Fibroblast of the conjunctiva (primary cell): ENCODE measurements around the gene CCT3.

ENCODE experiments used
- DNase-seq: peaks from one replicate; pipeline ENCODE4 v3.0.0-alpha.2; 2010; ENCODE audit warnings: low read depth

CCT3 gene

GRCh38 chr1:156281281-156281680 lies 56.8 kb downstream of the CCT3 start:
- DNase-seq: no peak

- no peak for DNase-seq
Measured at GRCh38 chr1:156279837-156280236, 58.3 kb downstream of the CCT3 start.

GRCh38 chr1:156276966-156277381 lies 61.1 kb downstream of the CCT3 start:
- no peak for DNase-seq

- no peak for DNase-seq
Measured at GRCh38 chr1:156276532-156276931, 61.6 kb downstream of the CCT3 start.

GRCh38 chr1:156270314-156270713 lies 67.8 kb downstream of the CCT3 start:
- no peak for DNase-seq

GRCh38 chr1:156268336-156268735 lies 69.8 kb downstream of the CCT3 start:
- no peak for DNase-seq

GRCh38 chr1:156266051-156266450 lies 72.0 kb downstream of the CCT3 start:
- DNase-seq: no peak

- DNase-seq: no peak
Measured at GRCh38 chr1:156263288-156263655, 74.8 kb downstream of the CCT3 start.

GRCh38 chr1:156262461-156263287 lies 75.4 kb downstream of the CCT3 start:
- peak; percentile 63 for DNase-seq

GRCh38 chr1:156260896-156261295 lies 77.2 kb downstream of the CCT3 start:
- no peak for DNase-seq

GRCh38 chr1:156259805-156260204 lies 78.3 kb downstream of the CCT3 start:
- DNase-seq: no peak
